NCI-H748 treated with DMSO at 0.1 percent for 48 hours (cell line): ENCODE results near the gene NEU4.
"Not testable (repeated sequence)": the region's sequence is repeated elsewhere in the genome, so short reads cannot be mapped to it uniquely, and the experiment has no call there.

Experiments
- DNase-seq: peaks from one replicate; lab custom pipeline; 2025; lab: John Stamatoyannopoulos, UW

NEU4 gene

DNA sequence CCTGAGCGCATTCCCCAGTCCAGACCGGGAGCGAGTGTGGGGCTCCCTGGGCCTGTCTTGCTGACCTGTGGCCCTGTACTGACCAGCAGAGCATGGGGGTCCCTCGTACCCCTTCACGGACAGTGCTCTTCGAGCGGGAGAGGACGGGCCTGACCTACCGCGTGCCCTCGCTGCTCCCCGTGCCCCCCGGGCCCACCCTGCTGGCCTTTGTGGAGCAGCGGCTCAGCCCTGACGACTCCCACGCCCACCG lies 5.3 kb downstream of the NEU4 start:
- no peak for DNase-seq

DNA sequence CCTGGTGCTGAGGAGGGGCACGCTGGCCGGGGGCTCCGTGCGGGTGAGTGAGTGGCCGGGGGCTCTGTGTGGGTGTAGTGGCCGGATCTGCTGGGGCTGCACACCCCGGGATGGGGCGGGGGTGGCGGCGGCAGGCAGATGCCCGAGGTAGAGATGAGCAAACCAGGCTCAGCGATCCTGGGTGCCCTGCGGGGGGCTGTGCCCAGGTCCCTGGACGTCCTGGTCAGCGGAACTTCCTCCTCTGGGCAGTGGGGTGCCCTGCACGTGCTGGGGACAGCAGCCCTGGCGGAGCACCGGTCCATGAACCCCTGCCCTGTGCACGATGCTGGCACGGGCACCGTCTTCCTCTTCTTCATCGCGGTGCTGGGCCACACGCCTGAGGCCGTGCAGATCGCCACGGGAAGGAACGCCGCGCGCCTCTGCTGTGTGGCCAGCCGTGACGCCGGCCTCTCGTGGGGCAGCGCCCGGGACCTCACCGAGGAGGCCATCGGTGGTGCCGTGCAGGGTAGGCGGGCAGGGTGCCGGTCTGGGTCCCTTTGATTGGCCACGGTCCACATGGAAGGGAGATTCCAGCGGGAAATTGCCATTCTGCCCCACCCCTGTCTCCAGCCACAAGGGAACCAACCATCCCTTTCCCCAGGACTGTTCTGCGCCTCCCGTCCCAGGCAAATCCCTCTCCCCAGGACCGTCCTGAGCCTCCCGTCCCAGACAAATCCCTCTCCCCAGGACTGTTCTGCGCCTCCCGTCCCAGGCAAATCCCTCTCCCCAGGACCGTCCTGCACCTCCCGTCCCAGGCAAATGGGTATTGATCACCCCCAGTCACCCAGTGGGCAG lies 5.9 kb downstream of the NEU4 start:
- no peak for DNase-seq

GRCh38 chr2:241815477-241816430 lies 6.8 kb downstream of the NEU4 start:
- no peak for DNase-seq

- no peak for DNase-seq
Measured at GRCh38 chr2:241816431-241817121, 7.6 kb downstream of the NEU4 start.

DNA sequence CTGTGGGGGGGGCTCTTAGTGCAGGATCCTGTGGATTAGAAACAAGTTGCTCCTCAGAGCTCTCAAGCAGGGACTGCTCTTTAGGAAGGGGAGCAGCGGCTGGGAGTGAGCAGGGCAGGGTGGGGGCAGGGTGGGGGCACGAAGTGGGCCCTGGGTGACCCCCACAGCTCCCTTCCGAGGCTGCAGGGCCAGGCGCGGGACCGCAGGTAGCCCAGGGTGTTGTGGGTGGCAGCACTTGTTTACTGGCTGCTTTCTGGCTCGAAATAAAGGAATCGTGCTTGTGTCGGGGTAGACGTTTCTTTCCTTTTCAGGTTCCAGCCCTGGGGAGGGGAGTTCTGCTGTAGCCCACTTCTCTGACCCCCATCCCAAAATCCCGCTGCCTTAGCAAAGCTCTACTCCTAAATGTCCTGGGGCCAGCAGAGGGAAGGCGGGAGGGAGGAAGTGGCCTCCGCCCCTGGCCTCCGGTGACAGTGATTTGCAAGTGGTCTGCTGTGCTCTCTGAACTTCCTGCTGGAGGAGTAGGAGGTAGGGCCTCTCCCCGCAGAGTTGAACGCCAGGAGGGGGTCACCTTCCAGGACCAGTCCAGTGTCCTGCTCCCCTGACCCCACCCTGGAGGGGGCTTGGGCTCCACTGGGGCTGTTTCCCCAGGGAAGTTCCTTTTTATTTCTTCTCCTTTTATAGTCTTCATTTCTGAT lies 8.3 kb downstream of the NEU4 start:
- no peak for DNase-seq

GRCh38 chr2:241817821-241818215 lies 8.8 kb downstream of the NEU4 start:
- not testable (repeated sequence) for DNase-seq

DNA sequence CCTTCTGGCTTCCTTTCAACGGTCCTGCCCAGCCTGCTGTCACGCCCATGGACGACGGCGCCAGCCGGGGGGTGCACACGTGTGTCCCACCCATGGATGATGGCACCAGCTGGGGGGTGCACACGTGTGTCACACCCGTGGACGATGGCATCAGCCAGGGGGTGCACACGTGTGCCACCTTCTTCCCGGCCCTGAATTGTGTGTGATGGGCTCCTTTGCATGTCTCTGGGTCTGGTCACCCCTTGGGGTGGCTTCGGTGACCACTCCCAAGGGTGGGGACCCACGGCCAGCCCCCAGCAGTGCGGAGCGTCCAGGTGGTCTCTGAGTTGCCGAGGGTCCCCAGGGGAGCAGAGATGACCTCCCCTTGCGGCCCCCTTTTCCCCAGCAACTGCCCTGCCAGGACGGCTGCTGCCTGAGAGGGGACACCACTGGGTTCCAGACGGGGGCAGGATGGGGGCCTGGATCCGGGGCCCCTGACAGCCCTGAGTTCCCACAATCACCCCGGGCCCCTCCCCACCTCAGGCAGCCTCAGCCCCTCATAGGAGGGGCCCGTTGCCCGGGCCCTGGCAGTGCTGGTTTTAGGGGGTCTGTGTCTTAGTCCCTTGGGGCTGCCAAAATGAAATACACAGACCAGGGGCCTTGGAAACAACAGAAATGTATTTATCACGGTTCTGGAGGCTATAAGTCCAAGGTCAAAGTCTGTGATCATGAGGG lies 9.4 kb downstream of the NEU4 start:
- no peak for DNase-seq

GRCh38 chr2:241818943-241819270 lies 9.9 kb downstream of the NEU4 start:
- no peak for DNase-seq

DNA sequence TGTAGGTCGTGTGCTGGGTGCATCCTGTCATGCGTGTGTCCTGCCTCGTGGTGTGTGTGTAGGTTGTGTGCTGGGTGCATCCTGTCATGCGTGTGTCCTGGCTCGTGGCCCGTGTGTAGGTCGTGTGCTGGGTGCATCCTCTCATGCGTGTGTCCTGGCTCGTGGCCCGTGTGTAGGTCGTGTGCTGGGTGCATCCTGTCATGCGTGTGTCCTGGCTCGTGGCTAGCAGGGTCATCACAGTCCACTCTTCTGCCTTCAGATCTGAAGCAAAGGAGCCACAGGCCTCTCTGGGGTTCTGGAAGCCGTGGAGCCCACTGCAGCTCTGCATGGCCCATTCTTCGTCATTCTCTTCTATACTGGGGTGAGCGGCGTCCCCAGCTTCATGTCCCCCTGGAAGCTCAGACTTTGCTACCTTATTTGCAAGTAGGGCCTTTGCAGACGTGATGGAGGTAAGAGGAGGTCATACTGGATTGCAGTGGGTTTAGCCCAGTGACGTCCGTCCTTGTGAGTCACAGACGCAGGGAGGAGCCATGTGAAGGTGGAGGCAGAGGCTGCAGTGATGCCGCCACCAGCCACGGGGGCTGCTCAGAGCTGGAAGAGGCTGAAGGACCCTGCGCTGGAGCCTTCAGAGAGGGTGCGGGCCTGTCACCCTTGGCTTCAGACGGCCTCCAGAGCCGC lies 11.1 kb downstream of the NEU4 start:
- DNase-seq = not testable (repeated sequence)

- DNase-seq = no peak
Measured at GRCh38 chr2:241820625-241821384, 11.8 kb downstream of the NEU4 start.

- no peak for DNase-seq
Measured at GRCh38 chr2:241821460-241822263, 12.7 kb downstream of the NEU4 start.

DNA sequence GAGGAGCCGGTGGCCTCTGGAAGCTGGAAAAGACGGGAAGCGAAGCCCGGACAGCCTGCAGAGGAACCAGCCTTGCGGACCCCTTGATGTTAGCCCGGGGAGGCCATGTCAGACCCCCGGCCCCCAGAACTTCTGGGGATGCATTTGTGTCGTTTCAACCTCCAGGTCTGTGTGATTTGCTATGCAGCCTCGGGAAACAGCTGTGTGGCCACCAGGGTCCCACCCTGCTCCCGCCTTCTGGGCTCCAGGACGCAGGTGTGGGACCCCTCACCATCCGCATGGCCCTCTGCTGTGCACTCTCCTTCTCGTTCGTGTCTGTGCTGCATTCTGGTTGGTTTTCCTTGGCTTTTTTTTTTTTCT lies 13.3 kb downstream of the NEU4 start:
- no peak for DNase-seq

GRCh38 chr2:241823531-241824437 lies 14.8 kb downstream of the NEU4 start:
- DNase-seq = not testable (repeated sequence)

- DNase-seq = no peak
Measured at GRCh38 chr2:241827394-241827793, 18.4 kb downstream of the NEU4 start.

DNA sequence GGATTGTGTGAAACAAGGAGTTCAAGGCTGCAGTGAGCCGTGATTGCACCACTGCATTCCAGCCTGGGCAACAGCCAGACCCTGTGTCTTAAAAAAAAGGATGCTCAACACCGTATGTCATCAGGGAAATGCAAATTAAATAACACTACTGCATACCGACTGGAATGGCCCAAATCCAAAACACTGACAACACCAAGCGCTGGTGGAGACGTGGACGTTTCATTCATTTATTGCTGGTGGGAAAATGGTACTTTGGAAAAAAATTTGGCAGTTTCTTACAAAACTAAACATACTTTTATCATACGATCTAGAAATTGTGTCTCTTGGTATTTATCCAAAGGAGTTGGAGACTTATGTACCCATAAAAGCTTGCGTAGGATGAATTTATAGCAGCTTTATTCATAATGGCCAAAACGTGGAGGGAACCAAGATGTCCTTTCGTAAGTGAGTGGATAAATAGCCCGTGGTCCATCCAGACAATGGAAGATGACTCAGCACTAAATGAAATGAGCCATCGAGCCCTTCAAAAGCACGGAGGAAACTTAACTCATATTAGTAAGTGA lies 24.2 kb downstream of the NEU4 start:
- DNase-seq = no peak

DNA sequence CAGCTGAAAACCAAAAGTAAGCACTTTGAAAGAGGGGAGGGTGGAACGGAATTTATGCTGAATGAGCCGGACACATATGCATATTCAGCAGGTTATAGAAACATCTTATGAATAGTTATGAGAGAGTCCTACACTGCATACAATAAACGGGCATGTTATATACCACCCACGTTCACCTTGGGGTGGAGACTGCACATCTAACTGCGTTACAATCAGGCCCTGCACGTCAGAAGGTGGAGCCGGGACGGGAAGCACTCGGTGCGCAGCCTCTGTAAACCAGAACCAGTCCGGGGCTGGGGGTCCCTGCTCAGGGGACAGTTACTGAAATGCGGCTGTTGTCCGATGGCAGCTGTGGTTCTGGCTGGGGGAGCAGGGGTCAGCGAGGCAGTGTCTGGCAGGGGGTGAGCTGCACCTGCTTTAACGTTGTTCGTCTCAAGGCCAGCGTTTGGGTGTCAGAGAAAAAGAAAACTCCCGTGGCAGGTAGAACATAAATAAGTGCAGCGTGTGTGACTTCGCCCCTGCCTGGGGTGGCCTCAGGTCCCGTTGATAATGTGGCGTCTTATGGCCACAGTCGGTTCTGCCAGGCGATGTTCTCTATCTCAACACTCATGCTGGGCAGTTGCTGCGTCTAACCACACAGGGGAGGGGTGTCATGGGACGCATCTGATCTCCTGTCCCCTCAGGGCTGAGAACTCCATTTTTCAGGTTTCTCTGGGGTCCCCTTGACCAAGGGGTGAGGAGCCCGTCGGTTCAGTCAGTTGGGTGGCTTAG lies 24.9 kb downstream of the NEU4 start:
- DNase-seq = not testable (repeated sequence)

DNA sequence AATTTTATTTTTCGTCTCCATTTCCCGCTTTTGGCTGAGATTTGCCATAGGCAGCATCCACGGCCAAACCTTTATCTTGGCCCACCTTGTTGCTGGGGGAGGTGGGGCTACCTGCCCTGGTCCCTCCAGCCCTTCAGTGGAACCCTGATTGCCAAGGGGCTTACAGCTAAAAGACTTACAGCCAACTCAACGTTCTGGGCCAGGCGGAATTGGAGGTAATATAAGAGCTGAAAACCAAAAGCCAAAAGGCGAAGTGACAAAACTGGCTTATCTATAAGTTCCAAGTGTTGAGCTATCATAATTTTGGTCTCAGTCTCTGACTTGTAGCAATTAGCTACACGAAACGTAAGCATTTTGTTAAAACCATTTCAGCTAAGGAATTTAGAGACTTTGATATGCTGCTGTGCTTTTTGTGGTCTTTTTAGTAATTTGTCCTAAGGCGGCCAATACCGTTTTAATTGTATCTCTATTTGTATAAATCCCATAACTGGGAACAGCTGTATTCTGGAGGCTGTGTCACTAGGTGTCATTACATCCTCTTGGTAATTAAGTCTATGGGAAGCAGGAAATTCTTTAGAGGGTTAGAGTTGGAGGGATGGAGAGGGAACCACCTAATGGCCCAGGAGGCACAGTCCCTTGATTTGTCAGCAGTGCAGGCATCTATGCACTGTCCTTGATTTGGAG lies 25.7 kb downstream of the NEU4 start:
- DNase-seq = no peak
